HG02885 (cell line): ENCODE data around the gene DPAGT1.
"Not testable (repeated sequence)": the region's sequence is repeated elsewhere in the genome, so short reads cannot be mapped to it uniquely, and the experiment has no call there.

Experiments
- ATAC-seq: cut with Tn5 transposase; IDR thresholded peaks from one replicate; pipeline ENCODE4 v1.9.1; 2021; ENCODE audit warnings: mild to moderate bottlenecking; ENCODE audit not compliant: unreplicated experiment, poor library complexity

The DPAGT1 gene

GRCh38 chr11:119116601-119117000 lies 14.9 kb upstream of the DPAGT1 start:
- no peak for ATAC-seq

- no peak for ATAC-seq
These were observed 14.6 kb upstream of the DPAGT1 start for GRCh38 chr11:119116235-119116594.

DNA sequence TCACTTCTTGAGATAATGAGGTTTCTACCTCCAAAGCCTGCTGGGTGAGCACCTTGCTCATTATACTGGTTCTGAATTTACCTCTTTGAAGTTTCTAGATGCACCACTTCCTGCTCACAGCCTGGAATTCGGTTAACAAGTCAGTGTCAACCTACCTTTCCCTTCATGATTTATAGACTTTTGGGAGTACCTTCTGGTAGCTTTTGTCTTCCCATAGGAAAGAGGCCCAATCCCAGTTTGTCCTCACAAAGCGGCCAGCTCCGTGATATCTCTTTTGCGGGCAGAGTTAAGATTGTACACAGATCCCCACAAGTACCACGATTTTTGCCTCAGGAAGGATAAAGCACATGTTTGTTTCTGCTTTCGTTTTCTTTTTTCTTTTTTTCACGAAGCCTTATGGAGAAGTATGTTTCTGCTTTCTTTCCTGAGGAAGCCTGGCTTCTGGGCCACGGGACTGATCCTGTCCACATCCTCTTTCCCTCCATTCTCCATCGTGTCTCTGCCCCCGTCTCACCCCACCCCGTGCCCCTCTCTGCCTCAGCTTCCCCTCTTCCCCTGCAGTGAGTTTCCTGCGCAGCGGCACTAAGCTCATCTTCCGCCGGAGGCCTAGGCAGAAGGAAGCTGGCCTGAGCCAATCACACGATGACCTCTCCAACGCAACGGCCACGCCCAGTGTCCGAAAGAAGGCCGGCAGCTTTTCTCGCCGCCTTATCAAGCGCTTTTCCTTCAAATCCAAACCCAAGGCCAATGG lies 14.0 kb upstream of the DPAGT1 start:
- no peak for ATAC-seq

DNA sequence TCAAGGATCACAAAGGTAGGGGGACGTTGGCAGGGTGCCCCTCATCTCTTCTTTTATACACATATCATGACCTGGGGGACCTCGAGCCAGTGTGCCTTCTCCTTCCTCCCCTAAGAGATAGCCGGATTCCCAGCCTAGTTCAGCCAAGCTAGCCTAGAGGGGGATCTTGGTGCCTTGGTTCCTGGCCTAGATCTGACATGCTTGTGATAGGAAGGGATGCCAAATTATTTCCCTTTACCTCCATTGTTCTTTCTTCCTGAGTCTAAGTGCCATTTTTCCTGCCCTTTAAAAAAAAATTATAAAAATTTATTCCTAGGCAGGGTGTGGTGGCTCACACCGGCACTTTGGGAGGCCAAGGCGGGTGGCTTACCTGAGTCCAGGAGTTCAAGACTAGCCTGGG lies 12.7 kb upstream of the DPAGT1 start:
- no peak for ATAC-seq

GRCh38 chr11:119113716-119114115 lies 12.1 kb upstream of the DPAGT1 start:
- ATAC-seq: no peak

DNA sequence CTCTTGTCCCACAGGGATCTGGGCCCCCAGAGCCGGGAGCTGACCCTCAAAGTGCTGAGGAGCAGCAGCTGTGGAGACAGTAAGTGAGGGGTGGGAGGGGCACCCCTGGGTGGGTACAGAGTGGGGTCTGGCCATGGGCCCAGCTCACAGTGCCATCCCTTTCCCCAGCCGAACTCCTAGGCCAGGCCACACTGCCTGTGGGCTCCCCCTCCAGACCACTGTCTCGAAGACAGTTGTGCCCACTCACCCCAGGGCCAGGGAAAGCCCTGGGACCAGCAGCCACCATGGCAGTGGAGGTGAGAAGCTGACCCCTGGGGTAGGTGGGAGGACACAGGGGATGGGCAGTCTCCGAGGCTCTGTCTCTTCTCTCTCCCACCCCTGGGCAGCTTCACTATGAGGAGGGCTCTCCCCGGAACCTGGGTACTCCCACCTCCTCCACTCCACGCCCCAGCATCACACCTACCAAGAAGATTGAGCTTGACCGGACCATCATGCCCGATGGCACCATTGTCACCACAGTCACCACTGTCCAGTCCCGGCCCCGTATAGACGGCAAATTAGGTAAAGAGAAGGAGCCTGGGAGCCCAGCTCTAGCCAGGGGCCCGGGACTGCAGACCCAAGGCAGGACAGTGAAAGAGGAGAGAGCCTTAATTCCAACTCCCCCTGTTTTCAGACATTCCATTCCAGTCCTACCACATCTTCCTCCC lies 10.8 kb upstream of the DPAGT1 start:
- ATAC-seq: no peak

- no peak for ATAC-seq
These were observed 9.8 kb upstream of the DPAGT1 start for GRCh38 chr11:119111361-119111925.

DNA sequence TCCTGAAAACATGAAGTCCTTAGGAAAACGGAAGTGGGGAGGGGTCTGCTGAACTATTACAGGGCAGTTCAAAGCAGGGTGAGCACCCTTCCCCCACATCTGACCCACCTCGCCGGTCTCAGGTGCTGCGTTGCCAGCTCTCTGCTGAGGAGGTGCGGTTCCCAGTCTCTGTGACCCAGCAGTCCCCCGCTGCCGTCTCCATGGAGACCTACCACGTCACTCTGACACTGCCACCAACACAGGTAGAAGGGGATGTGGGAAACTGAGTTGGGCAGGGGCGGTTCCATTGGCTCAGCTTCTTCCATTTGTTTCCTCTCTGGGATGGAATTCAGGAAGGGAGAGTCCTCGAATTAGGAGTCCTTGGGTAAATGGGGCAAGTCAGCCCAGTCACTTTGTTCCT lies 8.8 kb upstream of the DPAGT1 start:
- ATAC-seq: no peak

DNA sequence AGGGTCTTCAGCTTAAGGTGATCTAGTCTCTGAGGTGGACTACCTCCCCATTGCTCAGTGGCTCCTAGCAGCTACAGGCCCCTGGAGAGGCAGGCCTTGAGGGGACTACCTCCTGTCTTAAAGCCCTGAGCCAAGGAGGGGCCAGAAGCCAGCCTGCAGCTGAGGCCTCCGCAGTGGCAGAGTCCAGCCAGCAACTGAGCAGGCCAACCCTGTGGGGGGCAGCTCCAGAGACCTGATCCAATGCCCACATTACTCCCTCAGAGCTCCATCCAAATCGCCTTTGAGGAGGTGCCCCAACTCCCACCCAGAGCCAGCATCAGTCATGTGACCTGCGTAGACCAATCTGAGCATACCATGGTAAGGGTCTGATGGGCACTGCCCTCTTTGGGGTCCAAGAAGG lies 8.2 kb upstream of the DPAGT1 start:
- ATAC-seq: no peak

DNA sequence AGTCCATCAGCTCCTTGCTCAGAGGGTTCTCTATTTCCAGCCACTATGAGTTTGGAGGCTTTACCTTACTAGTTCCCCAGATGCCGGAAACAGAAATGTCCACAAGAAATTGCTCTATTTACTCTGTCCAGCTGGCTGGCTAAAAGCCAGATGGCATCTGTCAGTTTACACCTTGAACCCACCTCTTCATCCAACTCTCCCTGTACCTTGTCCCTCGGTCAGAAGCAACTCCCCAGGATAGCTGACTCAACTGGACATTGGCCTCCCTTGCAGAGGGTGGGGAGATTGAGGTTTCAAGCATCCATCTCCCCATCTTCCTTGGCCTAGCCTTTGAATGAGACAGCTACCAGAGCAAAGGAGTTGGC lies 7.2 kb upstream of the DPAGT1 start:
- ATAC-seq: no peak

- ATAC-seq: no peak
These were observed 6.6 kb upstream of the DPAGT1 start for GRCh38 chr11:119108146-119108856.

- peak; percentile 24 for ATAC-seq
These were observed 6.0 kb upstream of the DPAGT1 start for GRCh38 chr11:119107538-119108145.

DNA sequence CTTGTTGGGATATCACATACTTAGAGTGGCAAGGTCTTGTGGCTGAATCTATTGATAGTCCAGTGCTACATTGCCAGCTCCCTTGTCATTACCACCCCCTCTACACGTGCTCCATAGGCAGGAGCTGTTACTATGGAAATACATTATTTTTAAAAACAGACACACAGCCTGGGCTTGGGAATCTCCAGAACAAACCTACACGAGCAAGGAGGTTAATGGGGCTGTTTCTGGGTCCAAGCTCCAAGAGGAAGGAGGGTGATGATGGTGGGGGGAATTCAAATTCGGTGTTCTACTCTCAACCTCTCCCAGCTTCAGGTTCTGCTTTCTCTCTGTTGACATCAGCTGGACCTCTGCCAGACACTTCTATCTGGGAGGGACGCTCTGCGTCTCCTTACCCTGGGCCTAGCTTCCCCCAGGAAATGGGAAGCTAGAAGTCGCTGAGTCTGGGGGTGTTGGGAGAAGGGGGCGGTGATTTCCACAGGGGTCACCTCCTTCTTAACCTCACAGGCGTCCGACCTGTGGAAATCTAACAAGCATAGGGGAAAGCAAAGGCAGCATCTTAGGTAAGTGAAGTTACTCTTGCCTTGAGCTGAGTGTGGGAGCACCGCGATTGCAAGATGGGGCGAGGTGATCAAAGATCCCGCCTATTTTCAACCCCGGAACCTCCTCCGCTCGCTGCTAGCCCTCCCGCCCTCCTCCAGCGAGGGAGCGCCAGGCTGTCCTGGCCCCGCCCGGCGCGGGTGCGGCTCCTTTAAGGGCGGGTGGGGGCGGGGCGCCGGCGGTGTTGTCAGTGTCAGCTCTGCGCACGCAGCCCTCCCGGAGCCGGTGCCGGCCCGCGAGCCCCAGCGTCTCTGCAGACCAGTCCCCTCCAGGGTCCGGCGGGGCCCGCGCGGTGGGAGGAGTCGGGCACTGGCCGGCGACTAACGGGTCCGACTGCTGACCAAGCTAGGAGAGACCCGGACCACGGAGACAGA lies 5.2 kb upstream of the DPAGT1 start, which contains the start of gene C2CD2L:
Gene C2CD2L, plus strand, starts transcription at position 781 of the 974 bp plus-strand sequence. CDS start 398 bp downstream, outside the sequence.
- ATAC-seq: peak; percentile 77

DNA sequence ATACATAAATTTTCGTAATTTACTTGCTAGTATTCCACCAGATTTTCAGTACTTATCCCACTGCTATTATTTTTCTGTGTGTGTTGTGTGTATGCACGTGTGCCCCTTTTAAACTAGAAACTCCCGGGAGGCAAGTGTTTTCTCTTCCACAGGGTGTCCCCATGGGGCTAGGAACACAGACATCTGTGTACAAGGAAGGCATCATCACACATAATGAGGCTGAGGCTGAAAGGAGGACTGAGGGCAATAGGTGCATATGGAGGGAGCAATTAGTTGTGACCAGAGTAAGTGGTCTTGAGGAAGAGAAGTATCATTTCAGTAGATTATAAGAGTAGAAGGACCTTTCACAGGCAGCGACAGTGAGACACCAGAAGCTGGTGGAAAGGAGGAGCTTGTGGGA lies 2.1 kb upstream of the DPAGT1 start:
- no peak for ATAC-seq

DNA sequence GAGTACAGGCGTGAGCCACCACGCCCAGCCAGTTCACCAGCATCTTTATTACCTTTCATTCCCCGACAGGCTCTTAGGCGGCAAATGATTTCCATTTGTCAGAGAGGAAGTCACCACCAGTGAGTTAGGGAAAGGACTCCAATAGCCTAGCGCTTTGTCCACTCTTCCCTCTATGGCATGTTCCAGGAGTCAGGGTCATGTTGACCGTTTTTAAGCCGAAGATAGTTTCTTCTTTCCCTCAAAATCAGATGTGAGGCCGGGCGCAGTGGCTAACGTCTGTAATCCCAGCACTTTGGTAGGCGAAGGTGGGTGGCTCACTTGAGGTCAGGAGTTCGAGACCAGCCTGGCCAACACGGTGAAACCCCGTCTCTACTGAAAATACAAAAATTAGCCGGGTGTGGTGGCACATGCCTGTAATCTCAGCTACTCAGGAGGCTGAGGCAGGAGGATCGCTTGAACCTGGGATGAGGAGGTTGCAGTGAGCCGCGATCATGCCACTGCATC lies 1.6 kb upstream of the DPAGT1 start:
- ATAC-seq: not testable (repeated sequence)

DNA sequence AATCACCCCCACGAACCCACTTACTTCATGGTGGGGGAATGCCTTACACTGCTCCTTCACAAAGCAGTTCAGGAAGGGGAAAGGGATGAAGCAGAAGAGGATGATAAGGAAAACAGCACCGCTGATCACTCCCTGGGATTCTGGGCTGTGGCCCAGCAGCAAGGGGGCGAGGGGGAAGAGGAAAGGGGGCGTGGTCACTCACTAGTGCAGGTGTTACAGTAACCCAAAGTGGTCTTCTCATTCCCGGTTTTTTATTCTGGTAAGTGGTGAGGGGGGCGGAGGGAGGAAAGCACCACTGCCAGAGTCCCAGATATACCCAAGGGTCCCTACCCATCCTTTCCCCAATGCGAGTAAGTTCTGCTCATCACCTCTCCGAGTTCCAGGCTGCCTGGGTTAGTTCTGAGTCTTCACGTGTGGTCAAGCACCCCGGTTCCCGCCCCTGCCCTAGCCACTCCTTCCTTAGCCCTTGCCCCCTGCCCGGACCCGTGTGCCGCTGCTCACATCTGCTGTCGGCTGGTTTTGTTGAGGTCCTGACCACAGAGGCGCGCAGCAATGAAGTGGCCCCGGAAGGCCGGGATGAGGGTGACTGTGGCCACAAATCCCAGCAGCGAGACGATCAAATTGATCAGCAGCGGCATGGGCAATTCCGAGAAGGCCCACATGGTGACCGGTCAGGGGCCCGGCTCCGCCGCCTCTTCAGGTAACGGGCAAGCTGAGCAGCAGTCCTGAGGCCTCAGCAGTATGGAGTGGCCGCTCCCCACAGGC lies 477 bp downstream of the DPAGT1 start:
- ATAC-seq: peak; percentile 7

GRCh38 chr11:119100246-119100970 lies 1.2 kb downstream of the DPAGT1 start:
- ATAC-seq: no peak

DNA sequence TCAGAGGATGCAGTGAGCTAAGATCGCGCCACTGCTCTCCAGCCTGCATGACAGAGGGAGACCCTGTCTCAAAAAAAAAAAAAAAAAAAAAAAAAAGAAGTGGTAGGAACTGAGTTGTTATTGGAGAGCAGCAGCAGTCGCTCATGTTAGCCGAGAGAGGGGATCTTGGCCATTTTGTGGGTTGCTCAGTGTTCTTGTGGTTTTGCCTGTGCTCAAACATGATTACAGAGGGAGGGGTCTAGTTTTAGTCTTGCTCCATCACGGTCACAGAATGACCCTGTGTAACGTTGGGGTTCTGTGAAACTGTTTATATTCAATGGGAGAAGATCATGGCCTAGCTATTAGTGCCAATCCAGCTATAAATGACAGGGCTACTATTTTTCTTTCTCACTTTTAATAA lies 1.9 kb downstream of the DPAGT1 start:
- no peak for ATAC-seq
